ENCODE results near the gene ZNF28.

DNA sequence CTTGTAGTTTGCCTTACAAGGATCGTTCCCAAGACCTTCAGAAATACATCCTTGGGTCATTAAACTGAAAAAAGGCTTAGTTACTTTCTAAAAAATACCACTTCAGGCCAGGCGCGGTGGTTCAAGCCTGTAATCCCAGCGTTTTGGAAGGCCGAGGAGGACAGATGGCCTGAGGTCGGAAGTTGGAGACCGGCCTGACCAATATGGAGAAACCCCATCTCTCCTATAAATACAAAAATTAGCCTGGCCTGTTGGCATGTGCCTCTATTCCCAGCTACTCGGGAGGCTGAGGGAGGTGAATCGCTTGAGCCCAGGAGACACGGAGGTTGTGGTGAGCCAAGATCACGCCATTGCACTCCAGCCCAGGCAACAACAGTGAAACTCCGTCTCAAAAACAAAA is 2.2 kb upstream of the ZNF28 start:
- TF ChIP-seq, protein P1, sequence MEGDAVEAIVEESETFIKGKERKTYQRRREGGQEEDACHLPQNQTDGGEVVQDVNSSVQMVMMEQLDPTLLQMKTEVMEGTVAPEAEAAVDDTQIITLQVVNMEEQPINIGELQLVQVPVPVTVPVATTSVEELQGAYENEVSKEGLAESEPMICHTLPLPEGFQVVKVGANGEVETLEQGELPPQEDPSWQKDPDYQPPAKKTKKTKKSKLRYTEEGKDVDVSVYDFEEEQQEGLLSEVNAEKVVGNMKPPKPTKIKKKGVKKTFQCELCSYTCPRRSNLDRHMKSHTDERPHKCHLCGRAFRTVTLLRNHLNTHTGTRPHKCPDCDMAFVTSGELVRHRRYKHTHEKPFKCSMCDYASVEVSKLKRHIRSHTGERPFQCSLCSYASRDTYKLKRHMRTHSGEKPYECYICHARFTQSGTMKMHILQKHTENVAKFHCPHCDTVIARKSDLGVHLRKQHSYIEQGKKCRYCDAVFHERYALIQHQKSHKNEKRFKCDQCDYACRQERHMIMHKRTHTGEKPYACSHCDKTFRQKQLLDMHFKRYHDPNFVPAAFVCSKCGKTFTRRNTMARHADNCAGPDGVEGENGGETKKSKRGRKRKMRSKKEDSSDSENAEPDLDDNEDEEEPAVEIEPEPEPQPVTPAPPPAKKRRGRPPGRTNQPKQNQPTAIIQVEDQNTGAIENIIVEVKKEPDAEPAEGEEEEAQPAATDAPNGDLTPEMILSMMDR (IDR thresholded peaks at IDR 0.05): no peak
- TF ChIP-seq ZFX (IDR thresholded peaks at IDR 0.05; ENCODE audit: borderline replicate concordance): no peak

All from 22Rv1 (cell line).